Skeletal muscle tissue (tissue), 4 donors: Measurements from ENCODE around the gene ZNF678. TPM values are rescaled to one million over a fixed set of nuclear protein-coding genes. Genes with fewer than 3 reads are reported as not detected.
"Not testable (repeated sequence)": the region's sequence is repeated elsewhere in the genome, so short reads cannot be mapped to it uniquely, and the experiment has no call there.

Experiments
- H3K27ac ChIP-seq: one replicate; pipeline ENCODE4 v1.7.0; 2013; ENCODE audit warnings: mild to moderate bottlenecking, low read depth, low read length, inconsistent platforms
- H3K27me3 ChIP-seq, 3 donors: one replicate each; pipeline ENCODE4 v1.7.0; 2013; ENCODE audit warnings: low read length in 3 of 3; ENCODE audit not compliant: control insufficient read depth in 3 of 3, insufficient read depth in 3 of 3
- H3K36me3 ChIP-seq, 3 donors: one replicate each; pipeline ENCODE4 v1.7.0; 2013; ENCODE audit warnings: low read length in 3 of 3; ENCODE audit not compliant: control insufficient read depth in 3 of 3, insufficient read depth in 3 of 3
- H3K4me1 ChIP-seq, 3 donors: one replicate each; pipeline ENCODE4 v1.7.0; 2013; ENCODE audit warnings: low read length in 3 of 3, mild to moderate bottlenecking in 3 of 3; ENCODE audit not compliant: control insufficient read depth in 3 of 3, insufficient read depth in 3 of 3
- H3K4me3 ChIP-seq, 3 donors: one replicate each; pipeline ENCODE4 v1.7.0; 2013; ENCODE audit warnings: low read length in 3 of 3
- H3K9ac ChIP-seq, 3 donors: one replicate each; pipeline ENCODE4 v1.7.0; 2013; ENCODE audit warnings: low read length in 3 of 3, mild to moderate bottlenecking in 3 of 3, moderate library complexity in 2 of 3, low read depth in 1 of 3
- H3K9me3 ChIP-seq, 3 donors: one replicate each; pipeline ENCODE4 v1.7.0; 2013; ENCODE audit warnings: low read length in 3 of 3; ENCODE audit not compliant: control insufficient read depth in 3 of 3
- total RNA-seq: library from RNA; depleted of rRNA; stranded (reverse); fragments of >200 nt; gene quantifications from one replicate; pipeline ENCODE4 v1.2.3, GENCODE V29; 2014
- donor health status: Osteomylitis.

ZNF678 gene
- total RNA-seq, 1 donor from 2014 or later, result 17.7 TPM

- no peak overlapping the region for H3K4me3 ChIP-seq
- no peaks in the 10 kb centered on the region for H3K36me3 ChIP-seq
- no peaks in the 10 kb centered on the region for H3K27me3 ChIP-seq
These were observed 14.9 kb upstream of the ZNF678 start for GRCh38 chr1:227548448-227548847.

GRCh38 chr1:227549892-227550291 lies 13.5 kb upstream of the ZNF678 start:
- no peak overlapping the region for H3K4me3 ChIP-seq
- peaks cover 0 to 3% (median 0%) of the 10 kb centered on the region in 3 donors for H3K4me1 ChIP-seq
- H3K27ac ChIP-seq, result no peak overlapping the region
- H3K36me3 ChIP-seq, result no peaks in the 10 kb centered on the region
- no peaks in the 10 kb centered on the region for H3K27me3 ChIP-seq
- H3K9me3 ChIP-seq, result peaks cover 0 to 2% (median 0%) of the 10 kb centered on the region in 3 donors
- no peak overlapping the region for H3K9ac ChIP-seq

More at GRCh38 chr1:227548448-227548847, 14.9 kb upstream of the ZNF678 start:
- Histone ChIP-seq H3K4me1 (peaks cover 0 to 6% (median 1%) of the 10 kb centered on the region in 3 donors), H3K9ac (no peak overlapping the region), H3K27ac (no peak overlapping the region), H3K9me3 (peaks cover 0 to 2% (median 0%) of the 10 kb centered on the region in 3 donors)

GRCh38 chr1:227551881-227552280 lies 11.5 kb upstream of the ZNF678 start:
- not testable (repeated sequence) for H3K27me3 ChIP-seq, H3K36me3 ChIP-seq, H3K27ac ChIP-seq, H3K9me3 ChIP-seq, H3K4me3 ChIP-seq, H3K9ac ChIP-seq, H3K4me1 ChIP-seq

- no peaks in the 10 kb centered on the region for H3K36me3 ChIP-seq
- H3K4me1 ChIP-seq, result no peaks in the 10 kb centered on the region
- H3K9me3 ChIP-seq, result no peaks in the 10 kb centered on the region
- no peak overlapping the region for H3K4me3 ChIP-seq
- no peak overlapping the region for H3K9ac ChIP-seq
- H3K27ac ChIP-seq, result no peak overlapping the region
- H3K27me3 ChIP-seq, result peaks cover 16 to 27% (median 21%) of the 10 kb centered on the region in 3 donors
These were observed 7.1 kb upstream of the ZNF678 start for GRCh38 chr1:227556288-227556687.

- no peak overlapping the region for H3K9ac ChIP-seq
- no peak overlapping the region for H3K4me3 ChIP-seq
- peaks cover 0 to 2% (median 2%) of the 10 kb centered on the region in 3 donors for H3K4me1 ChIP-seq
- H3K27me3 ChIP-seq, result peaks cover 16 to 27% (median 25%) of the 10 kb centered on the region in 3 donors
- no peak overlapping the region for H3K27ac ChIP-seq
- no peaks in the 10 kb centered on the region for H3K36me3 ChIP-seq
- H3K9me3 ChIP-seq, result no peaks in the 10 kb centered on the region
These were observed 5.2 kb upstream of the ZNF678 start for GRCh38 chr1:227557962-227558725.

- no peaks in the 10 kb centered on the region for H3K9me3 ChIP-seq
- peaks cover 16 to 27% (median 25%) of the 10 kb centered on the region in 3 donors for H3K27me3 ChIP-seq
- no peak overlapping the region for H3K27ac ChIP-seq
- no peaks in the 10 kb centered on the region for H3K36me3 ChIP-seq
- peaks cover 0 to 6% (median 2%) of the 10 kb centered on the region in 3 donors for H3K4me1 ChIP-seq
- H3K4me3 ChIP-seq, result no peak overlapping the region
- H3K9ac ChIP-seq, result no peak overlapping the region
These were observed 4.6 kb upstream of the ZNF678 start for GRCh38 chr1:227558732-227559262.

GRCh38 chr1:227559499-227559898 lies 3.9 kb upstream of the ZNF678 start:
- Histone ChIP-seq H3K36me3 (no peaks in the 10 kb centered on the region), H3K9ac (no peak overlapping the region), H3K27ac (no peak overlapping the region), H3K9me3 (no peaks in the 10 kb centered on the region), H3K4me1 (peaks cover 6 to 12% (median 8%) of the 10 kb centered on the region in 3 donors), H3K4me3 (no peak overlapping the region), H3K27me3 (peaks cover 16 to 27% (median 25%) of the 10 kb centered on the region in 3 donors)

- Histone ChIP-seq H3K27ac (no peak overlapping the region), H3K4me1 (peaks cover 7 to 12% (median 8%) of the 10 kb centered on the region in 3 donors), H3K9me3 (no peaks in the 10 kb centered on the region), H3K36me3 (no peaks in the 10 kb centered on the region), H3K9ac (no peak overlapping the region), H3K27me3 (peaks cover 16 to 27% (median 25%) of the 10 kb centered on the region in 3 donors), H3K4me3 (no peak overlapping the region)
These were observed 3.4 kb upstream of the ZNF678 start for GRCh38 chr1:227559926-227560325.

GRCh38 chr1:227560393-227561173 lies 2.8 kb upstream of the ZNF678 start:
- H3K36me3 ChIP-seq, result no peaks in the 10 kb centered on the region
- no peak overlapping the region for H3K9ac ChIP-seq
- H3K4me3 ChIP-seq, result no peak overlapping the region

More at GRCh38 chr1:227560393-227561173, 2.8 kb upstream of the ZNF678 start:
- H3K9me3 ChIP-seq, result no peaks in the 10 kb centered on the region
- no peak overlapping the region for H3K27ac ChIP-seq
- H3K27me3 ChIP-seq, result peaks cover 16 to 27% (median 25%) of the 10 kb centered on the region in 3 donors
- H3K4me1 ChIP-seq, result peaks cover 7 to 12% (median 8%) of the 10 kb centered on the region in 3 donors
